Vagina (tissue), 2 donors: ENCODE results near the gene SPEF1.

Source experiments
- POLR2A ChIP-seq, 2 donors: fragments of 450-650 bp; IDR thresholded peaks; one replicate each; pipeline ENCODE4 v1.6.1; 2017; ENCODE audit warnings: antibody characterized with exemption in 2 of 2, mild to moderate bottlenecking in 2 of 2, moderate library complexity in 2 of 2
- POLR2AphosphoS5 ChIP-seq, 2 donors: sonication (generic); formaldehyde crosslinking; IDR thresholded peaks; one replicate each; pipeline ENCODE4 v1.9.0; 2017; ENCODE audit warnings: antibody characterized with exemption in 2 of 2, mild to moderate bottlenecking in 2 of 2, low read depth in 1 of 2; ENCODE audit not compliant: insufficient read depth in 1 of 2
- TF ChIP-seq, protein P1 (sequence below), 3 experiments: fragments of 450-650 bp in 2 of 3; fragments of 200-600 bp in 1 of 3; sonication (generic) in 1 of 3; IDR thresholded peaks; one replicate each; pipeline ENCODE4 v1.5.1; 2017 to 2019; ENCODE audit warnings: antibody characterized with exemption in 3 of 3, mild to moderate bottlenecking in 2 of 3, moderate library complexity in 2 of 3

DNA sequence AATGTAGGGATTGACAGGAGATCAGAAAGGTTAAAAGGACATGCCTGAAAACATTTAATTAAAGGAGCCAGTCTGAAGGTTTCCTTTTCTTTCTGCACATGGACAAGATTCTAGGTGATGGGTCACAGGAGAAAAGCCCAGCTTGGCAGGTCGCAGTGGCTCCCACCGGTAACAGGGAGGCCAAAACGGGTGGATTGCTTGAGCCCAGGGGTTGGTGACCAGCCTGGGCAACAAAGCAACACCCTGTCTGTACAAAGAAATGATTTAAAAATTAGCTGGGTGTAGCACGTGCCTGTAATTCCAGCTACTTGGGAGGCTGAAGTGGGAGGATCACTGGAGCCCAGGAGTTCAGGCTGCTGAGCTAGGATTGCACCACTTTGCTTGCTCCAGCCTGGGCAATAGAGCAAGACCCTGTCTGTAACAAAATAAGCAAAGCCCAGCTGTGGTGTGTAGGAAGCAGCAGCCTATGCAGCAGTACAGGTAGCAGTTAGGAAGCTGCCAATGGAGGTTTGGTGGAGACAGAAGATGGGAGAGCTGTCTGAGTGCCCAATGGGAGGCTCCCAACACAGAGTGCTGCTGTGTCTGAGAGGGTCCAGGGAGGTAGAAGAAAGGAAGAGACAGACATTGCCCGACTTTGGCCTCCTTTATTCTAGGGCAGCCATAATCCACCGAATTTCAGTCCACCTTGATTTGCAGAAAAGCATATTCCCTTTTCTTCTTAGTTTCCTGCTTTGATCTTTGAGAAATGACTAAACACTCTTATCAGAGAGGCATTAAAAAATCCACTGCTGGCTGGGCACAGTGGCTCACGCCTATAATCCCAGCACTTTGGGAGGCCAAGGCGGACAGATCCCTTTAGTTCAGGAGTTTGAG is 32.0 kb upstream of the SPEF1 start:
- TF ChIP-seq, protein P1, sequence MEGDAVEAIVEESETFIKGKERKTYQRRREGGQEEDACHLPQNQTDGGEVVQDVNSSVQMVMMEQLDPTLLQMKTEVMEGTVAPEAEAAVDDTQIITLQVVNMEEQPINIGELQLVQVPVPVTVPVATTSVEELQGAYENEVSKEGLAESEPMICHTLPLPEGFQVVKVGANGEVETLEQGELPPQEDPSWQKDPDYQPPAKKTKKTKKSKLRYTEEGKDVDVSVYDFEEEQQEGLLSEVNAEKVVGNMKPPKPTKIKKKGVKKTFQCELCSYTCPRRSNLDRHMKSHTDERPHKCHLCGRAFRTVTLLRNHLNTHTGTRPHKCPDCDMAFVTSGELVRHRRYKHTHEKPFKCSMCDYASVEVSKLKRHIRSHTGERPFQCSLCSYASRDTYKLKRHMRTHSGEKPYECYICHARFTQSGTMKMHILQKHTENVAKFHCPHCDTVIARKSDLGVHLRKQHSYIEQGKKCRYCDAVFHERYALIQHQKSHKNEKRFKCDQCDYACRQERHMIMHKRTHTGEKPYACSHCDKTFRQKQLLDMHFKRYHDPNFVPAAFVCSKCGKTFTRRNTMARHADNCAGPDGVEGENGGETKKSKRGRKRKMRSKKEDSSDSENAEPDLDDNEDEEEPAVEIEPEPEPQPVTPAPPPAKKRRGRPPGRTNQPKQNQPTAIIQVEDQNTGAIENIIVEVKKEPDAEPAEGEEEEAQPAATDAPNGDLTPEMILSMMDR (IDR thresholded peaks at IDR 0.05): no peak
- TF ChIP-seq POLR2A (IDR thresholded peaks at IDR 0.05) (no peak), POLR2AphosphoS5 (IDR thresholded peaks at IDR 0.05; ENCODE audit: insufficient read depth in 1 of 2, low read depth in 1 of 2) (no peak)
